Measurements from ENCODE around the gene CPA5.
"Not testable (repeated sequence)": the region's sequence is repeated elsewhere in the genome, so short reads cannot be mapped to it uniquely, and the experiment has no call there.

The CPA5 gene, protein sequence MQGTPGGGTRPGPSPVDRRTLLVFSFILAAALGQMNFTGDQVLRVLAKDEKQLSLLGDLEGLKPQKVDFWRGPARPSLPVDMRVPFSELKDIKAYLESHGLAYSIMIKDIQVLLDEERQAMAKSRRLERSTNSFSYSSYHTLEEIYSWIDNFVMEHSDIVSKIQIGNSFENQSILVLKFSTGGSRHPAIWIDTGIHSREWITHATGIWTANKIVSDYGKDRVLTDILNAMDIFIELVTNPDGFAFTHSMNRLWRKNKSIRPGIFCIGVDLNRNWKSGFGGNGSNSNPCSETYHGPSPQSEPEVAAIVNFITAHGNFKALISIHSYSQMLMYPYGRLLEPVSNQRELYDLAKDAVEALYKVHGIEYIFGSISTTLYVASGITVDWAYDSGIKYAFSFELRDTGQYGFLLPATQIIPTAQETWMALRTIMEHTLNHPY

GRCh38 chr7:130344271-130344866 is at the start of gene CPA5:
CPA5 (plus strand) TSS chr7:130344816; CDS start chr7:130346486, 1,670 bp downstream.
- no peak for DNase-seq

DNA sequence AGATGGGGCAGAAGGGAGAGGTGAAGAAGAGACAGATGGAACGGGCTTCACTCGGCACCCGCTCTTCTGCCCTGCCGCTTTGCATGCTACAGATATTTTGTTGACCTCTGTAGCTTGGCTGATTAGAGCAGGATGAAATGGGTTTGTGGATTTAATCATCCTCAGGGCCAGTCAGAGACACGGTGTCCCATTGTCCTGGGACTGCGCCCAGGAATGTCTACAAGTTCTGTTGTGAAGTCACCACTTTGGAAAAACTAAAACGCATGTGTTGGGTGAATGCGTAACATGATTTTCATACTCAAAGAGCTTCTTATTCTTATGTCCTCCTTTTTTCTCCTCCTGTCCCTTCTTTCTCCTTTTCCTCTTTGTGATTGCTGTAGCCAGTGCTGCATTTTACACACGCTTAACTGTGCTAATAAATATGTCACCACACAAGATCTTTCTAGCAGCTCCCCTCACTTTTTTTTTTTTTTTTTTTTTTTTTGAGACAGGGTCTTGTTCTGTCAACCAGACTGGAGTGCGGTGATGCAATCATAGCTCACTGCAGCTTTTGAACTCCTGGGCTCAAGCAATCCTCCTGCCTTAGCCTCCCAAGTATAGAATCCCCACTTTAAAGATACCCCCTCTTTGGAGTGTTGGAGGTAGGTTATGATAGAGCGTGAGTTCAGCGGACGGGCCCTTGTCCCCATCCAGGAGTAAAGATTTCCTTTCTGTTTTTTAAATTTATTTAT is 48.2 kb upstream of the CPA5 start:
- DNase-seq, result no peak

DNA sequence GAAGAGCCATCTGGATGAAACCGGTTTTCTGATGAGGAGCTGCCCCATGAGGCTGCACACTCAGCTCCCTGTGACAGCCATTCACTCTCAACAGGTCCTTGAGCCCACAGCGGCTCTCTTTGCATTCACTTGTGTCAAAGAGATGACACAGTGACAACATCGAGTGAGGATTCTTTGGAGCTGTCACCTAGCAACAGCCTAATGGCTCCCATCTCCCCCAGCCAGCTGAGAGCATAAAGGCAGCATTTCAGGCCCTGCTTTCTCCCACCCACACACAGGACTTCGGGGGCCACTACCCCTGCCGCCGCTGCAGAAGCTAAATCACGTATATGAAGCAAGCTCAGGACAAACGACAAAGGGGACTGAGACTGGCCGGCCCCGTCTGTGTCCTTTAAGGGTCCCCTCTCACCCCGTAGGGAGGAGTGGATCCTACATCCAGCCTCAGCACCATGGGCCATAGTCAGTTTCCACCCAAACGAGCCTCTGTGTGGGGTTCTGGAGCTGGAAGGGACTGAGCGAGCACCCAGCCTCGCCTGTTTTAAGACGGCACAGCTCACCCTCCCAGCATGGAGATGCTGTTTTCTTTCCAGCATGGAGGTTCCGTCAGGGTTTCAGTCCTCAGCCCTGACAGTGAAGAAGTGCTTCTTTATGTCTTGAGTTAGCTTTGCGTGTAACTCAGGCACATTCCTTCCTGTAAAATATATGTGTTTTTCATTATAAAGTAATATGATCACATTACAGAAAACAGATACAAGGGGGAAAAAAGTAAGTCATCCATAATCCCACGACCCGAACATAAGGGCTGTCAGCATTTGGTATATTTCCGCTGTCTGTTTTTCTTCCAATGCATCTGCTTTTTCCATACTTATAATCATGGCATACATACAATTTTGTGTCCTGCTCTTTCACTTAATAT is 46.7 kb upstream of the CPA5 start:
- DNase-seq, result no peak

DNA sequence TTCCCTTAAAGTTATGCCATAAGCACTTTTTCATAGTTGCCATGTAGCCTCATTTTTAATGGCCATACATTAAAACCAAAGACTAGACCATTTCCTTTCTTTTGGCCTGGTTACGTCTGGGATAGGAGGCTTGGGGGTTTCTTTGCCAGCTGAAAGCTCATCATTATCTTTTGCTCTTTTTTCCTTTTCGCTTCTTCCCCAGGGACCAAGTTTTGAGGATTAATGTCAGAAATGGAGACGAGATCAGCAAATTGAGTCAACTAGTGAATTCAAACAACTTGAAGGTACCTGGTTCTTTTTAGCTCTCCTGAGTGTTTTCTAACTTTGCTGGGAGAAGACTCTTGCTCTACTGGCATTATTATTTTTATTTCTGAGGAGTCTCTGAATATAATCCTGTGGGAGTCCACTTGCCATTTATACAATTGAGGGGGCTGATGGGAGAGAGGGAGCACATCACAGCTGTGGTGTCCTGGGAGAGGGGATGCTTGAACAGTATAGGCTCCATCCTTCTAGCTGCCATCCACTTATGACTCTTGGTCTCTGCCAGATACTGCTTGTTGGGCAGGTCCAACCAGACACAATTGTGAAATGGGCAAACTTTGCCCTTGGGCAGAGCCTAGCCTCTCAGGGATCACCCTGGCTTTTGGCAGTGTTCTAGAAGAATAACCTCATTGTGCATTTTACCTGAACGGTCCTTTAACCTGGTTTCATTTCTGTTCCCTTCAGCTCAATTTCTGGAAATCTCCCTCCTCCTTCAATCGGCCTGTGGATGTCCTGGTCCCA is 45.9 kb upstream of the CPA5 start:
- DNase-seq, result no peak

DNA sequence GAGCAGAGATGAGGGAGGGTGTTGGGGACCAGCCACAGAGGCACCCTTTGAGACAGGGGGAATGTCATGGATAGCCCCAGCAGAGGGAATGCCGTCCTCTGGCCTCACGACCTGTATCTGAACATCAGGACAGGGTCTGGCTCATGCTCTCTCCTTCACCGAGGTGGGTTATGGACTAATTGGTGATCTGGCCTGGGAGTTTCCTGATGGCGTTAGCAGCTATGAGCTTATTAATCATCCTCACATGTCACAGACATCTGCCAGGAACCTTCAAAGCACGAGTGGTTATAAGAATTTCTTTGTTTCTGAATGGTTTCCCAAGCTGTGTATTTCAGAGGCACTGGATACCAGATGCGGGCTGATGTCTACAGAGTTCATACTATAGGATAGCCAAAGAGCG is 44.8 kb upstream of the CPA5 start:
- DNase-seq, result no peak

GRCh38 chr7:130301501-130302020 is 43.1 kb upstream of the CPA5 start:
- DNase-seq, result no peak

GRCh38 chr7:130302649-130303048 is 42.0 kb upstream of the CPA5 start:
- DNase-seq, result no peak

- no peak for DNase-seq
Measured at GRCh38 chr7:130303127-130303526, 41.5 kb upstream of the CPA5 start.

DNA sequence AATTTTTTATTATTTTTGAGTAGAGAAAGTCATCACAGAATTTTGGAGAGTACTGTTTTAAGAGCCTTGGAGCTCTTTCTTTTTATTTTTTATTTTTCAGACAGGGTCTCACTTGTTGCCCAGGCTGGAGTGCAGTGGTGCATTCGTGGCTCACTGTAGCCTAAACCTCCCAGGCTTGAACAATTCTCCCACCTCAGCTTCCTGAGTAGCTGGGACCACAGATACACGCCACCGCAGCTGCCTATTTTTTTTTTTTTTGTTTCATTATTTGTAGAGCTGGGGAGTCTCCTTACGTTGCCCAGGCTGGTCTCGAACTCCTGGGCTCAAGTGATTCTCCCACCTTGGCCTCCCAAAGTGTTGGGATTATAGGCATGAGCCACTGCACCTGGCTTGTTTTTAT is 41.1 kb upstream of the CPA5 start:
- no peak for DNase-seq

DNA sequence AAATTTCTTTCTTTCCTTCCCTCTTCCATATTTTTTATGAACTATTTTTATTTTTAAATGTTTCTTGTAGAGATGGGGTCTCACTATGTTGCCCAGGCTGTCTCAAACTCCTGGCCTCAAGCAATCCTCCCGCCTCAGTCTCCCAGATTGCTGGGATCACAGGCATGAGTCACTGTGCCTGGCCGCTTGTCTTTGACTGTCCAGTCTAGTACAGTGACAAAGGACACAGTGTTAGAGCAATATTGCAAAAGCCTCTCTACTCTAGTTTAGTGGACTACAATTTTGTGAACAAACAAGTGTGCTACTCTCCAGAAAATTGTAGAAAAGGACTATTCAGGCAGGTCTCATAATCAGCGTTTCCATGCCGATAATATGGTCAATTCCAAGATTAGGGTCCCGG is 40.6 kb upstream of the CPA5 start:
- no peak for DNase-seq

GRCh38 chr7:130304878-130305277 is 39.7 kb upstream of the CPA5 start:
- no peak for DNase-seq

DNA sequence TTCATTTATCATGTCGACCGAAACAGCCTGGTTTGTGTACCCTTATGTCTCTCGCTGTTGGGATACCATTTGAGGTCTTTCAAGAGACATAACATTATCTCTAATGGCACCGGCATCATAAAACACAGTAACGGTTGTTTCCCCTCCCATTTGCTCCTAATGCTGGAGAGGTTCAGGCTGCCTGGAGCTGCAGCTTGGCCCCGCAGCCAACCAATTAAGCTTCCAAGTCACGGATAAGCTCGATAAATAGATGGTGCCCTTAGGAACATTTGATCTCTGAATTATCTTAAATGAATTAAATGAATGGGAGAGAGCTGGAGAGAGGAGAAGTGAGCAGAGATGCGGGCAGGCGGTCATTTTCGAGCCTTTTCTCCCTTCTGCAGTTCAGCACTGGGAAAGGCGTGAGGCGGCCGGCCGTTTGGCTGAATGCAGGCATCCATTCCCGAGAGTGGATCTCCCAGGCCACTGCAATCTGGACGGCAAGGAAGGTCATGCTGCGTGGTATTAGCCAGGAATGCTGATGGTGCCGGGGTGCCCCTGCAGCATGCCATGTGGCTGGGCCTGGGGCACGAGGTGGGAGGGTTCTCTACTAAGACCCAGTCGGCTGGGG is 39.1 kb upstream of the CPA5 start:
- no peak for DNase-seq

DNA sequence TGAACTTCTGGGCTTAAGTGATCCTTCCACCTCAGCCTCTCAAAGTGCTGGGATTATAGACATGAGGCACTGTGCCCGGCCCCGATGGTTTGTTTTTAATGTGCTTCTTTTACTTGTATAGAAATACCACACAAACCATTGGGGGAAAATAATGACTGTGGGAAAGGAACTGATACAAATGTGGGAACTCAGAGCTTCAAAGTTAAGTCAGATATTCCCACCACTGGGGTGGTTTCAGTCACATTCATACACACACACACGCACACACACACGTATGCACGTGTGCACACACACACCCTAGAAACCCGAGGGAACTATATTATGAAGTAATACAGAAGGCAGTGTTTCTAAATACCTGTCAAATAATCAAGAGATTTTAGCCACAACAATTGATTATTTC is 34.6 kb upstream of the CPA5 start:
- DNase-seq, result no peak

DNA sequence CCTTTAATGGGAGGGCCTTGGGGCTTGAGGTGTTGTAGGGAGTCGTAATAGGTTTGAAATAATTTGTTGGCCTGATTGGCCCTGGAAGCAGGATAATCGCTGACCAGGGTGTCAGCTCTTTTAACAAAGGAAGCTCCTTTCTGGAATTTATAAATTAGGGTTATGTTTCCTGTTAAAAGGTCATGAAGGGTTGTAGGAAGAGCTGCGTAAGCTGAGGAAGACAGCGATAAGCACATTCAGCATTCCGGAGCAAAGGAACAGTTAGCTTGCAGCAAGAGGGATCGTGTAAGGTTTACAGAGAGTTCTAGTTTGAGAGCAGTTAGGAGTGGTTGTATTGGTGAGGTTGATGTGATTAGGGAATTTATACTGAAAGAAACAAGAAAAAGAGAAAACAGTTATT is 30.3 kb upstream of the CPA5 start:
- DNase-seq, result no peak

DNA sequence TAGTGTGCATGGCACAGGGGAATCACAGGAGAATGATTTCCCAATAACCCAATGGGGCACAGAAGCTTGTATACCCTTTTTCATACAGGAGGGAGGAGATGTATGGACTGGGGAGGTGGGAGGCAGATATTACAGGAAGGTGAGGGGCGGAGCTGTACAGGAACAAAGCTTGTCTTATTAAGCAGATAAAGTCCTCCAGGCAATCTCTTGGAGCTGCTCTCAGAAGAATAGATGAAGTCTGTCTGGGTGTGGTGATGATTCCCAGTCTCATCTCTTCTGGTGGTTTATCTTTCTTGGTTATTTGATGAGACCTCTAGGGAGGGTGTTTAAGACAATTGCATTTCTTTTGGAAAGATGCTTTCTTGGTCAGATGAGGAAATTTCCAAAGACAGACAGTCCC is 25.1 kb upstream of the CPA5 start:
- no peak for DNase-seq

DNA sequence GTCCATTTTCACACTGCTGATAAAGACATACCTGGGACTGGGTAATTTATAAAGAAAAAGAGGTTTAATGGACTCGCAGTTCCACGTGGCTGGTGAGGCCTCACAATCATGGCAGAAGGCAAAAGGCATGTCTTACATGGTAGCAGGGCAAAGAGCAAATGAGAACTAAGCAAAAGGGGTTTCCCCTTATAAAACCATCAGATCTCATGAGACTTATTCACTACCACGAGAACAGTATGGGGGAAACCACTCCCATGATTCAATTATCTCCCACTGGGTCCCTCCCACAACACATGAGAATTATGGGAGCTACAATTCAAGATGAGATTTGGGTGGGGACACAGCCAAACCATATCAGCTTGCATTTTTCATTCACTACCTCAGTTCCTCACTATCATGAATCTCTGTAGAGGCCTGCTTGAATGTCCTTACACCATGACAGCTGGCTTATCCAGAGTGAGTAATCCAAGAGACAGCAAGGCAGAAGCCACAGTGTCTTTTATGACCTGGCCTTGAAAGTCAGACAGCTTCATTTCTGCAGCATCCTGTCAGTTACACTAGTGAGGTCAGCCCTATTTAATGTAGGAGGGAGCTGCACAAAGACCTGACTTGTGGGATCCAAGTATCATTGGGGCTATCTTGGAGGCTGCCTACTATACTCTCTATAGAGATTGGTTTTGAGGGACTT is 22.9 kb upstream of the CPA5 start:
- DNase-seq, result not testable (repeated sequence)

DNA sequence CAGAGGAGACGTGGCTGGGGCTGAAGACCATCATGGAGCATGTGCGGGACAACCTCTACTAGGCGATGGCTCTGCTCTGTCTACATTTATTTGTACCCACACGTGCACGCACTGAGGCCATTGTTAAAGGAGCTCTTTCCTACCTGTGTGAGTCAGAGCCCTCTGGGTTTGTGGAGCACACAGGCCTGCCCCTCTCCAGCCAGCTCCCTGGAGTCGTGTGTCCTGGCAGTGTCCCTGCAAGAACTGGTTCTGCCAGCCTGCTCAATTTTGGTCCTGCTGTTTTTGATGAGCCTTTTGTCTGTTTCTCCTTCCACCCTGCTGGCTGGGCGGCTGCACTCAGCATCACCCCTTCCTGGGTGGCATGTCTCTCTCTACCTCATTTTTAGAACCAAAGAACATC is 22.0 kb upstream of the CPA5 start:
- DNase-seq, result no peak

DNA sequence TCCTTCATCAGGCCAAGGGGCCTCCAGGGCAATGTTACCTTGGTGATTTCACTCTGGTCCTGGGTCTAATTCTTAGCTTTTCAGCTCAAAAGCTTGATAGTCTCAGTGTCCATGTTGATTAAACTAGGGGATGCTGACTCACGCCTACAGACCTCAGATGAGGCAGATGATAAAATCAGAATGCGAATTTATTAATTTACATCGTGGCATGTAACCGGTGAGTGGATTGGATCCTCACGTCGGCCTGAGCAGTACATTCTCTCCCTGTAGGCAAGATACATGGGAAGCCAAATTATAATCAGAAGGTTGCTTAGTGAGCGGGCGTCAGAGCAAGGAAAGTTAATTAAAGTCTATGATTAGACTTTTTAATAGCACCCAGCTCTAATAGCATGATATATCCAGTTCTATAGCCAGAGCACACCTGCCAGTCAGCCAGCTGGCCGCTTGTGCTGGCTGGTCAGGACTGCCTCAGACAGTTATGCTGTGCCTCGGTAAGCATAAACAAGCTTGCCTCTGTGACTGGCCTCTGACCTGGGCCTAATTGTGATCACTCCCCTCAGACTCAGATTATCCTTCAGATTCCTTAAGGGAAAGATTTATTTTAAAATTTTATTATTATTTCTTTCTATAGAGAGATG is 20.2 kb upstream of the CPA5 start:
- DNase-seq, result peak; percentile 91

GRCh38 chr7:130329681-130330080 is 14.9 kb upstream of the CPA5 start:
- peak; percentile 75 for DNase-seq
